GM18907 (cell line): ENCODE data around the gene CYP4F22.
"Not testable (repeated sequence)": the region's sequence is repeated elsewhere in the genome, so short reads cannot be mapped to it uniquely, and the experiment has no call there.

Source experiments
- ATAC-seq: cut with Tn5 transposase; IDR thresholded peaks from one replicate; pipeline ENCODE4 v1.9.1; 2021; ENCODE audit warnings: mild to moderate bottlenecking, moderate library complexity; ENCODE audit not compliant: unreplicated experiment

The CYP4F22 gene

DNA sequence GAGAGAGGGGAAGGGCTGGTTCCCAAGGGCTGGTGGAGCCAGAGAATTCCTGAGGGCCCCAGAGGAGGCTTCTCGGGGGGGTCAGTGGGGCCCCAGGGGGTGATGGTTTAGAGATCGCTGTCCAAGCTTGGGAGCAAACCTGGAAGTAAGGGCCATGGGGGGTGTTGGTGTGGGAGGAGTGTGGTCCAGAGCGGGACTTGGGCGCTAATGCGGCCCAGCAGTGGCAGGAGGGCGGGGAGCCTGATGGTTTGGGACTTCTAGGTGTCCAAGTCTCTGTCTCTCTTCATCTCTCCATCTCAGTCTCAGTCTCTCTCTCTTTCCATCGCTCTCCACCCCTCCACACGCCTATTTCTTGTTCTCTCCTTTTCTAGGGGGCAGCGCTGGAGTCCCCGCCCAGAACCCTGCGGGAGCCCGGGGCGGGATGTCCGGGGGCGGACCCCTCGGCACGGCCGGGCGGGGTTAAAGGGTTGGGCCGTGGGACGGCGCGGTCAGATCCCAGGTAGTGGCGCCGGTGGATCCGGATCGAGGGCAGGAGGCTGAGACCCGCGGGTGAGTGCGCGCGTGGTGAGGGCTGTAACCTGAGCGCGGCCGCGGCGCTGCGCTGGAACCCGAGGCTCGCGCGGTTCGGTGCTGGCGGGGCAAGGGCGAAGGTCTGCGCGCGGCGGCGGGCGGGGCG, at the start of gene CYP4F22:
CYP4F22 (plus strand) TSS at position 491 of the 676 bp plus-strand sequence. CDS start 16,812 bp downstream, outside the sequence.
- no peak for ATAC-seq

DNA sequence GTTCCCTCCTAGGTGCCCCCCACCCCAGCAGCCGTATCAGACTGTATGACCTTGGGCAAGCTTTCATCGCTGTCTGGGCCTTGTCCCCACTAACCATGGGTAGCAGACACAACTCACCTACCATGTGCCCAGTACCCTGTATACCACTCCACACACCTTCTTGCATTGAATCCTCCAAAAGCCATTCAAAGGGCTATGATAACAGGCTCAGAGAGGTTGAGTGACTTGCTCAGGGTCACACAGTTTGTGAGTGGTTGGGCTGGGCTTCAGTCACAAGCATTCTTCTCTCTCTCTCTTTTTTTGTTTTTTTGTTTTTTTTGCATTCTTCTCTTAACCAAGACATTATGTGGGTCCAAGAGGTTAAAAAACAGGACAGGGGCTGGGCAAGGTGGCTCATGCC, 46.6 kb upstream of the CYP4F22 start:
- ATAC-seq: no peak

DNA sequence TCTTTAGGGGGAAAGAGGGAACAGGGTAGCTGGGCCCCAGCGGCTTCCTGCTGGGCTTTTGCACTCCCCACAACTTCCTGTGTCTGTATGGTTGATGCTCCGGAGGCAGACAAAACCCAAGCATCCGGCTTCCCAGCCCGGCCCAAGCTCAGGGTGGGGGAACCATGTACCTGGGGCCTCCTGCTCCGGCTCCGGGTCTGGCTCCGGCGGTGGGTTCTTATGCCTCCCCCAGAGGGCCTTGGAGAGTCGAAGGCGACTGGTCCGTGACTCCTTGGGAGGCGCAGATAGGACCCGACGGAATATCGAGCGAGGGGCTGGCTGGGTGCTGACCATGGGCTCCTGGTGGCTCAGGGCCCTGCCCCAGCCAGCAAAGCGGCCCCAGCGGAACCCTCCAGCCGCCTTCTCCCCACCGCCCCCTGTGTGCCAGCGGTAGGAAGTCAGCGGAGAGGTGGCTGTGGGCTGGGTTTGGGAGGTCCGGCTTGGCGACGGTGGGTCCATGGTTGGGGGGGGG, 44.4 kb upstream of the CYP4F22 start:
- ATAC-seq: peak; percentile 51

DNA sequence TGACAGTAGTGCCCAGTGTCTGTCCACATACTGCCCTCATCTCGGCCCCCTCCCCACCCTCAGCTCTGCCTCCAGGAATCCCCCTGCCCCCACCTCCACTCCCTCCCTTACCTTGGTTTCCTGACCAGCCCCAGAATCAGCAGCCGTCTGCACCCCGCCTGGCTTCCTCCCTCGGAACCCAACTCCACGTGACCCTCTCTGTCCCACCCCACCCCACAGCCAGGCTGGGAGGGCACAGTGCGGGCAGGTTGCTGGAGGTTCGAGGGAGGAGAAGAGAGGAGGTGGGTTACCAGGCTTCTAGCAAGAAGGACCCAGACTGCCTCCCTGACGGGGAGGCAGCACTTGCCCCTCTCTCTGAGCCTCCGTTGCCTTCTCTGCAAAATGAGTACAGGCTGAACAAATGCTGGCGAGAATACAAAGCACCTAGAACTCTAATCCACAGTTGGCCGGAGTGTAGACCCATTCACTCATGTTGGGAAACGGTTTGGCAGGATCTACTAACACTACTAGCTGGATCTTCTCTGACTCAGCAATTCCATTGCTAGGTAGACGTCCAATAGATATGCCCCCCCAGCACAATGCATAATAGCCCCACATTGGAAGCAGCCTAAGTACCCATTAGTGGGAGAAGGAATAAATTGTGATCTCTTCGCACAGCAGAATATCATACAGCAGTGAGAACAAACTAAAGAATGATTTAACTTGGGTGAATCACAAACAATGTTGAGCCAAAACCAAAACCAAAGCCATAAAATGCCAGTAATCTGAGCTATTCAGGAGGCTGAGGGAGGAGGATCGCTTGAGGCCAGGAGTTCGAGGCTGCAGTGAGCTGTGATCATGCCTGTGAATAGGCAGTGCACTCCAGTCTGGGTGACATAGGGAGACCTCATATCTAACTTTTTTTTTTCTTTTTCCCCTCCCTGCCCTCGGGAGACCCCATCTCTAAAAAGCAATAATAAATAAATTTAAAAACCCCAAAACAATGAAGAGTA, 43.6 kb upstream of the CYP4F22 start, which contains the start of gene RASAL3:
RASAL3 (minus strand) TSS at position 151 of the 992 bp plus-strand sequence. CDS start 186 bp downstream, outside the sequence.
- peak; percentile 49 for ATAC-seq

DNA sequence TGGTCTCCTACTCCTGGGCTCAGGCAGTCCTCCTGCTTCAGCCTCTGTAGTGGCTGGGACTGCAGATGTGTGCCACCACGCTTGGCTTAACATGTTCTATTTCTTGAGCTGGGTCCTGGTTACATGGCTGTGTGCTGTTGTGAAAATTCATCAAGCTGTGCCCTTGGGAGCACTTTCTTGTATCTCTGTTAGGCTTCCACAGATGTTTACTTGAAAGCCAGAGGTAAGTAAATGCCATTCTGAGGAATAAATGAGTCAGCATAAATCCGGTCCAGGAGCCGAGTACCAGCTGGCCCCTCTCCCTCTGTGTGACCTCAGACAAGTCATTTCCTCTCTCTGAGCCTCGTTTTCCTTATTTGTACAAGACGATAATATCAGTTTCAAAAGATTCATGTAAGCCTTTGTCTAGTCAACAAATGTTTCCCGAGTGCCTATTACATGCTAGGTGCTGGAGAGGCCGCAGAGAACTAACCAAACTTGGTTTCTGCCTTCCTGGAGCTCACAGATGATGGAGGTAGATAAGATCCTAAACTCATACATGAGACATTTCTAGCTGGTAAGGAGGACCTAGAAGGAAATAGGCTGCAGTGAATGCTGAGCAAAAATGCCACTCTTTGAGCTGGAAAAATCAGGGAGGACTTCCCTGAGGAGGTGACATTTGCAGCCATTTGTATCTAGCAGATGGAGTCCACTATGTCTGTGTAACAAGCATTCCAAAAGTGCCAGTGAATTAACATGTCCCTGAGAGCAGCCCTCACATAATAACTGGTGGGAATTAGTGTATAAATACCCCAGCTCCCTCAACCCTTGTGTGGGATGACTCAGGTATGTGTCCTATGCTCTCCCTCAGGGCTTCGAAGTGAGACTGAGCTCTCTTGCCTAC, 41.2 kb upstream of the CYP4F22 start:
- peak; percentile 55 for ATAC-seq

DNA sequence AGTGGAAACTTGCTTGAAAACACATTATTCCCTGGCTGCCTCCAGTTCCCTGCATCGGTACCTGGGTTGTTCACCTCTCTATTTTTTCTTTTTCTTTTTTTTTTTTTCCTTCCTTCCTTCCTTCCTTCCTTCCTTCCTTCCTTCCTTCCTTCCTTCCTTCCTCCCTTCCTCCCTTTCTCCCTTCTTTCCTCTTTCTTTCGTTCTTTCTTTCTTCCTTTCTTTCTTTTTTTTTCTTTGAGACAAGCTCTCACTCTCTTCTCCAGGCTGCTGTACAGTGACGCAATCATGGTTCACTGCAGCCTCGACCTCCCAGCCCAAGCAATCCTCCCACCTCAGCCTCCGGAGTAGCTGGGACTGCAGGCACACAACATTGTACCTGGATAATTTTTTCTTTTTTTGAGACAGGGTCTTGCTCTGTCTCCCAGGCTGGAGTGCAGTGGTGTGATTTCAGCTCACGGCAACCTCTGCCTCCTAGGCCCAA, 40.6 kb upstream of the CYP4F22 start:
- ATAC-seq: no peak

DNA sequence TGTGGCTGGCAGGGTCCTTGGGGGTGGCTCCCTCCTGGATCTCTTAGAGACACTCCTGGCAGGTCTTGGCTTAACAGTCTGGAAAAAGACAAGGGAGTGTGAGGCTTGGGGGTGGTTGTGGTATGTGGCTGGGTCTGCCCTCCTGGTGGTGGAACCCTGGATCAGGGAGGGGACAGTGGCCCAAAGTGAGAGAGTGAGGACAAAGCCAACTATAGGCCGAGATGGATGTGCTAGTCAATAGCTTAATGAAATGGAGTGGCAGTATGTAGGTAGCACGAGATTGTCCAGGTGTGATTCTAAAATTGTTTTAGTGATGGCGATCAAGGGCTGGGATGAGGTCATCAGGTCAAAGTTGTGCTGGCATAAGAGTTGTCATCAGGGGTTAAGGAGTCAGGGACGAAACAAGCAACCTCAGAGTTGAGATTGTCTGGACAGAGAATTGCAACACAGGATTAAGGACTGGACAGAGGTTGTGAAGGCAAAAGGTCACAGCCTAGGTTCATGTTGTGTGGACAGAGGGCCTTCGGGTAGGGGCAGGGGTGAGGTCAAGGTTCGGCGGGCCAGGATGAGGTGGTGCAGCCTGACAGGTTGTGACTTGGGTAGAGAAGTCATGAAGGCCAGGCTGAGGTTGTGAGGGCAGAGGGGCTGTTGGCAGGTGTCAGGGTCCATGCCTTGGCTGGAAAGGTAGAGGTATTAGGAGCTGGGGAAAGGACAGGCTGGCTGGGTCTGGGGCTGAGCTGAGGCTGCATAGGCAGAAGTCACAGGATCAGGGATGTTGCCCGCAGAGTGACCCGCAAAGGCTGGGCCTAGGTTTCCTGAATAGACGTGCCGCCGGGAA, 39.4 kb upstream of the CYP4F22 start:
- ATAC-seq: no peak

DNA sequence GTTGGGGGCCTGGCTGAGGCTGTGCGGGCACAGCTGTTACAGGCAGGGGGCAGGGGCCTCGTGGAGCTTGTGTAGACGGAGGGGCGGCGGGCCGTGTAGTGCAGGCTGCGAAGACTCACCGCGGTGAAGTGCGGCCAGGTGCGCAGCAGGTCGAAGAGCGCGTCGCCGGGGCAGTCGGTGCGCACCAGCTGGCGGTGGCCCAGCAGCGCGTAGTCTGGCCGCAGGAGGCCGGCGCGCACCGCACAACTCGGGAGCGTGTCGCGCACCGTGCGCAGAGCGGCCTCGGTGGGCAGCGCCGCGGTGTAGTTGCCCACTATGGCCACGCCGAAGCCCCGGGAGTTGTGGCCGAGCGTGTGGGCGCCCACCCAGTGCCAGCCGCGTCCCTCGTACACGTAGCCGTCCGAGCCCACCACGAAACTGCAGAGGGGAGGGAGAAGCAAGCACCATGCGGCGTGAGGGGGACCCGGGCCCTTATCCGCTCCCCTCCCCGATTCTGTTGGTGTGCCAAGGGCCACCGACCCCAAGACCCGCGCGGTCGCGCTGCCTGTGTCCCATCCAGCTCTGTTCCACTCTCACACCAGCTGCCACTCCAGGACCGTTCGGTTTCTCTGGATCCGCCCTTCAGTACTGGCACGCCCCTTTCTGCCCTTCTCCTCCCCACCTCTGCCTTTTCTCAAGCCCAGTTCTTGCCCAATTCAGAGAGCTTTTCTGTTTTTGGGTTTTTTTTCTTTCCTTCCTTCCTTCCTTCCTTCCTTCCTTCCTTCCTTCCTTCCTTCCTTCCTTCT, 38.6 kb upstream of the CYP4F22 start:
- no peak for ATAC-seq

DNA sequence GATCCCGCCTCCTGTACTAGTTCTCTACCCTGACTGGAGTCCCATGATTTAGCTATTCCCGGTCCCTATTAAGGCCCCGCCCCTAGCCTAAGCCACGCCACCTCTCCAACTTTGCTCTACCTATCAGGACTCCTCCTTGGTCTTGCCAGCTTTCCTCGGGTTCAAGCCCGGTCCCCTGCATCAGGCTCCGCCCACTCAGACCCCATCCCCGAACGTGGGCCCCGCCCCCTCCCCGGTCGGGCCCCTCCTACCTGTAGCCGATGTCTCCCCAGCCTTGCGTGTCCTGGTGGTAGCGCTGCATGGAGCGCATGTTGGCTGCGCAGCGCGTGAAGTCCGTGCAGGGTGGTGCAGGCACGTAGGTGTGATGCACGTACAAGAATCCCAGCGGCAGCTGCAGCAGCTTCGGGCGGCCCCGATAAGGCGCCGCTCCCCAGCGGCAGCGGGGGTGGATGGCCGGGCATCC, 36.7 kb upstream of the CYP4F22 start:
- no peak for ATAC-seq

DNA sequence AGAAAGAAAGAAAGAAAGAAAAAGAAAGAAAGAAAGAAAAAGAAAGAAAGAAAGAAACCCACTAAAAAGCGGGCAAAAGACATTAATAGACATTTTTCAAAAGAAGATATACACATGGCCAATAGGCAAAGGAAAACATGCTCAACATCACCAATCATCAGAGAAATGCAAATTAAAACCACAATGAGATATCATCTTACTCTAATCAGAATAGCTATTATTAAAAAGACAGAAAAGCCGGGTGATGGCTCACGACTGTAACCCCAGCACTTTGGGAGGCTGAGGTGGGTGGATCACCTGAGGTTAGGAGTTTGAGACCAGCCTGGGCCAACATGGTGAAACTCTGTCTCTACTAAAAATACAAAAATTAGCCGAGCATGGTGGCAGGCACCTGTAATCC, 34.5 kb upstream of the CYP4F22 start:
- not testable (repeated sequence) for ATAC-seq

DNA sequence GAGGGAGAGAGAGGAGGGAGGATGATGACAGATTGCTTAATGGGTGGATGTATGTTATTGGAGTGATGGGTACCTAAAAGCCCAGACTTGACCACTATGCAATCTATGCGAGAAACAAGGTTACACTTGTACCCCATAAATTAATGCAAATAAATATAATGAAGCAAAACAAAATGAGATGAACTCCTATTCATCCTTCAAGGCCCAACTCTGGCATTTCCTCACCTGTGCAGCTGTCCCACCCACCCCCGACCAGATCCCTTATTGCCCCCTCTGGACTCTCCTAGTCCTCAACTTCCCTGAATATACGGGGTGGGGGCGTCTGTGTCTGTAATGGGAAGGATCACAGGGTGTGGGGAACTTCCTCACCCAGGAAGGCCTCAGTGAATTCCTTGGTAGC, 33.2 kb upstream of the CYP4F22 start:
- ATAC-seq: no peak

DNA sequence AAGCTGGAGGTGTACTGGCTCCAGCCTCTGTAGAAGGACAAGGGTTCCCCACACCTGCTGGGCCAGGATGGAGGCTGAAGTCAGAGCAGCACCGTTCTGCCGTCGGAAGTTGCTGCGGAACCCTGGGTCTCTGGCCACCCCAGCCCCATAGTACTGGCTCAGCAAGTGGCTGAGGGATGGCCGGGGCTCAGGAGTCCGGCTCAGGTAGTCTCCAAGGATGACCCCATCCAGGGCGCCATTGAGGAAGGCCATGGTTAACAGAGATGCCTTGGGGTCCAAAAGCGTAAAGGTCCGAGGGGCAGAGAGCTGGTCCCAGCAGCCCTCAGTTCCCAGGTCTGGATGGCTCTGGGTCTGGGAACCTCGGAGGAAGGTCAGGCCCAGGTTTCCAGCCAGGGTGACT, 32.7 kb upstream of the CYP4F22 start:
- ATAC-seq: no peak

DNA sequence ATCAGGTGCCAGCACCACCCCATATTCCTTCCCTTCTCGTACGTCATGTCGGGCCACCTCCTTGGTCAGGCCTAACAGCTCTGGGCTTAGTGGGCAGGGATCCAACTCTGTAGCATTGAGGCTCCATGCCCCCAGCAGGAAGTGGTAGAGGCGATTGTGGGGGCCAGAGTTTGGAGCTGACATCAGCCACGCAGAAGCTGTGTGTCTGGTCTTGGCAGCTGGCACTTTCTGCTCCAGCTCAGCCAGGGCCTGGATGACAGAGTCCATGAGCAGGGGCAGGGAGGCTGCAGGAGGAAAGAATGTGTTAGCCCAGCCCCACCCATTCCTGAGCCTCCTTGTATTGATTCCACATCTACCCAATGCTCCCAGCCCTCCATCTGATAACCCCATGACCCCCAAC, 32.0 kb upstream of the CYP4F22 start:
- ATAC-seq: no peak

DNA sequence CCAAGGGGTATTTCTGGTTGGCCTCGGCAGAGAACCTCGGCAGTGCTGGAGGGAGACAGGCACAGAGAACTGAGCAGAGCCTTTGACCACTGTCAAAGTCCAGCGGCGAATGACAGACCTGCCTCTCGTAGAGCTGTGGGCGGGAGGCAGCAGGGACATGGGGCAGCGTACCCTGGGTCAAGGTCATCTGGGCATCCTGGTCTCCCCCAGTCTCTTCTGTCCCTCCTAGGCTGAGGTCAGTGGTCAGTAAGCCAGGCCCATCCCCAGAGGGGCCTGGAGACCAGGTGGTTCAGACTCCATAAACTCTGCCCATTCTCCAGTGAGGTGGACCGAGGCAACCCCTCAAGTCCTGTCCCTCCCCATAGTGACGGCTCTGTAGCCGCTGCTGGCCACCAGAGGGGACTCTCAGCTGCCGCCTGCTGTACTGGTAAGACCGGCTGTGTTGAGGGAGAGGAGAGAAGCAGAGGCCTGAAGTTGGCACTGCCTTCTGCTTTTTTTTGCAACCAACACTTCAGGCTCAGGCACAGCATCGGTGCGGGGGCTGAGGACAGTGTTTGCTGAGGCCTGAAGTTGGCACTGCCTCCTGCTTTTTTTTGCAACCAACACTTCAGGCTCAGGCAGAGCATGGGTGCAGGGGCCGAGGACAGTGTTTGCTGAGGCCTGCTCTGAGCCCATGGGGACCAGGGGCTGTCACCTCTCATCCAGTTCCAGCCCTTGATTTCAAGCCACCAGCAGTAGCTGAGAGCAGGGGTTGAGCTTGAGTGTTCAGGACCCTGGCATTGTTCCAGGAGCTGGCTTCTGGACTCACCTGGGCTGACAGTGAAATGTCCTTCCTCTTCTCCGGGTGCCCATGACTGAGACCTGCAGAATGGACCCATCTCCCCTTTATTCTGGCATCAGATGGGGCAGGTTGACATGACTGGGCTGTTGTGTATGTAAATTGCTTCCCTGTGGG, 28.7 kb upstream of the CYP4F22 start, which contains the start of gene PGLYRP2:
PGLYRP2 (minus strand) TSS at position 111 of the 955 bp plus-strand sequence. CDS start 130 bp downstream, outside the sequence.
- ATAC-seq: no peak

DNA sequence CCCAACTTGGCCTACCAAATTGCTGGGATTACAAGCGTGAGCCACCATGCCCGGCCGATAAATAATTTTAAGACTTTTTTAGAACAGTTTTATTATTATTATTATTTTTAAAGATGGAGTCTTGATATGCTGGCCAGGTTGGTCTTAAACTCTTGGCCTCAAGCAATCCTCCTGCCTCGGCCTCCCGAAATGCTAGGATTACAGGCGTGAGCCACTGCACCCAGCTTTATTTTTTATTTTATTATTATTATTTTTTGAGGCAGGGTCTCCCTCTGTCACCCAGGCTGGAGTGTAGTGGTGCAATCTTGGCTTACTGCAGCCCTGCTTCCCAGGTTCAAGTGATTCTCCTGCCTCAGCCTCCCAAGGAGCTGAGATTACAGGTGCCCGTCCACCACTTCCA, 27.3 kb upstream of the CYP4F22 start:
- not testable (repeated sequence) for ATAC-seq

DNA sequence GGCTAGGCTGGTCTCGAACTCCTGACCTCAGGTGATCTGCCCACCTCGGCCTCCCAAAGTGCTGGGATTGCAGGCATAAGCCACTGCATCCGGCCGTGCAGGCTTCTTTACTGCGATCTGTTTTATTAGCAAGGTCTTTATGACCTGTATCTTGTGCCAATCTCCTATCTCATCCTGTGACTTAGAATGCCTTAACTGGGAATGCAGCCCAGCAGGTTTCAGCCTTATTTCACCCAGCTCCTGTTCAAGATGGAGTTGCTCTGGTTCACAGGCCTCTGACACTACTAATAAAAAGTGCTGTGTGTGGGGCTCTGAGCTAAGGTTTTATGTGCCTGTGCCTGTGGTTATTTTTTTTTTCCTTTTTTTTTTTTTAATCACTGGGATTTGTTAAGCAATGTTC, 22.6 kb upstream of the CYP4F22 start:
- ATAC-seq: not testable (repeated sequence)

DNA sequence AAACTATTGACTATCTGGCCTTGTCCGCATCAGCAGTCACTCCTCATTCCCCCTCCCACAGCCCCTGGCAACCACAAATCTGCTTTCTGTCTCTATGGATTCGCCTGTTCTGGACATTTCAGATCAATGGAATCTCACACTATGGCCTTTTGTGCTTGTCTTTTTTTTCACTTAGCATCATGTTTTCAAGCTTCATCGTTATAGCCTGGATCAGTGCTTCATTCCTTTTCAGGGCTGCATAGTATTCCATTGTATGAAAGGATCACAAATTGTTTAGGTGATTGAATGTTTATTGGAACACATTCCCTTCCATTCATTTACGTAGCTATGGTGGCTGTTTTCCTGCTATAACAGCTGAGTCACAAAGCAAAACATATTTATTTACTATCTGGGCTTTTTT, 21.3 kb upstream of the CYP4F22 start:
- ATAC-seq: no peak
